Umbilical cord (tissue), 2 donors: Measurements from ENCODE around the gene NKX2-3. TPM values are rescaled to one million over a fixed set of nuclear protein-coding genes. Genes with fewer than 3 reads are reported as not detected.

ENCODE experiments used
- DNase-seq: peaks from one replicate; pipeline ENCODE4 v3.0.0-alpha.2; 2015; ENCODE audit warnings: low spot score
- total RNA-seq: library from RNA; depleted of rRNA; stranded (reverse); fragments of >200 nt; gene quantifications from one replicate; pipeline ENCODE4 v1.2.3, GENCODE V29; 2014; ENCODE audit warnings: low replicate concordance; ENCODE audit not compliant: insufficient read depth

NKX2-3 gene
- total RNA-seq, 1 donor from 2014 or later, result not detected

DNA sequence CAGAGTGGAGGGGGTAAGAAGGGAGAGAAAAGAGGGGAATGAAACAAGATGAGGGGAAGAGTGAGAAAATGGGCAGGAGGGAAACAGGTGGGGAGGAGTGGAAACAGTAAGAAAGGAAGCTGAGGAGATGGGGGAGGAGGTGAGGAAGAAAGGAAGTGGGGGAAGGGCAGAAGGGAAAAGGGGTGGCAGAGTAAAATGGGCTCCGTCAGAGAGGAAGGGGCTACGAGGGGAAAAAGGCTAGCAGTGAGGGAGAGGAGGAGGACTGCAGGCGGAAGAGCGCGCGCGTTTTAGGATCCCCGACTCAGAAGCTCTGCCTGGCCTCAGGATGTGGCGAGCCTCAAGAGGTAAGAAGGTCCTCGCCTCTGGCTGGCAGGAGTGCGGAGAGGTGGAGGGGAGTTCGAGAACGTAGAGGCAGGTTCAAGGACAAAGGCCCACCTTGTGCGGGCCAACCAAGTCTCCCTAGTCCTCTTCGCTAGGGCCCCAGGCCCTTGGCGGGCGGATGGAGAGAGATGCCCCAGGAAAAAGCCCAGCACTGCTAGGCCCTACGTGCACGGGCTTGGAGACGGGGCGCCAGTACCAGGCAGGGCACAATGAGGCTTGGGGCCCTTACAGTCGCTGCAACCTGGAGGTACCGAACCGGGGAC, 5.8 kb upstream of the NKX2-3 start:
- DNase-seq, result no peak

DNA sequence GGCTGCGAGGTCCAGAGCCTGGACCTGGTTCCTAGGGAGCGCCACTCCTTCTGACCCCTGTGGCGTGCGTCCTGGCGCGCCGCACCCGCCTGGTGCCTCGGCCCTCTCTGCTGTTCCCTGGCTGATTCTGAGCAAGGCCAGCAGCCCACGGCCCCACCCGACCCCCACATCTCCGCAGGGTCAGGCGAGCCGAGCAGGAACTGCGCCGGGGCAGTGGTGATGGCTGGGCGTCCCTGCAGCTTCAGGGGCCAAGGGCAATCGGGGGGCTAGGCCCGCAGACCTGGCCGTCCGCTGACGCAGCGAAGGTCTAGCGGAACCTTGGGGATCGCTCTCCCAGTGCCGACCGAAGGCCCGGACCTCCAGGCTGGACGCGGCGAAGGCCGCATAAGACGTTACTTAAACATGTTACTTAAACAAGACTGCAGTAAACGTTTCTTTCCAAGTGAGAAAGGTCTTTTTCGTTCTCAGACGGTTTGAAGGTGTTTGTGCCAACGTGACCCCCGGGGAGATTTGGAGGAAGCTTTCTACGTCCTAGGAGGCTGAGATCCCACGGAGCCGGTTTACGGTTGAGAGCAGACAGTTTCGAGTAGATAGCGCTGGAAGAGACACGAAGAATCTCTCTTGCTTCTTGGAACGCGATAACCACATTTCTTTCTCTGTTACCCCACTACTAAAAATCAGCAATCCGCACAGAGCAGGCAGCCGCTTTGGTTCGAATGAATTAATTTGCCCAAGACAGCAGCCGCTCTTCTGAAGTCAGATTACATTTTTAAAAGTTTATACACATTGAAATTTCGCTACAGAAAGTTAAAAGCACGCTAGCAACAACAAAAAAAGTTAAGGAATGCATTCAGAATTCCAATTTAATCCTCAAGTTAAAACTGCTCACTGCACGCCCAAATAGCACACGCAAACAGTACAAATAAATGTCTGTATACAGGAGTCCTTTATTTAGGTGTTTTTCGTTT, 4.9 kb upstream of the NKX2-3 start:
- peak; percentile 46 for DNase-seq

- DNase-seq, result no peak
Measured at GRCh38 chr10:99528494-99529441, 4.0 kb upstream of the NKX2-3 start.

- no peak for DNase-seq
Measured at GRCh38 chr10:99529591-99530107, 3.1 kb upstream of the NKX2-3 start.

- no peak for DNase-seq
Measured at GRCh38 chr10:99530108-99531025, 2.4 kb upstream of the NKX2-3 start.

GRCh38 chr10:99531026-99531695, 1.6 kb upstream of the NKX2-3 start:
- no peak for DNase-seq

GRCh38 chr10:99531696-99532593, 797 bp upstream of the NKX2-3 start:
- no peak for DNase-seq

DNA sequence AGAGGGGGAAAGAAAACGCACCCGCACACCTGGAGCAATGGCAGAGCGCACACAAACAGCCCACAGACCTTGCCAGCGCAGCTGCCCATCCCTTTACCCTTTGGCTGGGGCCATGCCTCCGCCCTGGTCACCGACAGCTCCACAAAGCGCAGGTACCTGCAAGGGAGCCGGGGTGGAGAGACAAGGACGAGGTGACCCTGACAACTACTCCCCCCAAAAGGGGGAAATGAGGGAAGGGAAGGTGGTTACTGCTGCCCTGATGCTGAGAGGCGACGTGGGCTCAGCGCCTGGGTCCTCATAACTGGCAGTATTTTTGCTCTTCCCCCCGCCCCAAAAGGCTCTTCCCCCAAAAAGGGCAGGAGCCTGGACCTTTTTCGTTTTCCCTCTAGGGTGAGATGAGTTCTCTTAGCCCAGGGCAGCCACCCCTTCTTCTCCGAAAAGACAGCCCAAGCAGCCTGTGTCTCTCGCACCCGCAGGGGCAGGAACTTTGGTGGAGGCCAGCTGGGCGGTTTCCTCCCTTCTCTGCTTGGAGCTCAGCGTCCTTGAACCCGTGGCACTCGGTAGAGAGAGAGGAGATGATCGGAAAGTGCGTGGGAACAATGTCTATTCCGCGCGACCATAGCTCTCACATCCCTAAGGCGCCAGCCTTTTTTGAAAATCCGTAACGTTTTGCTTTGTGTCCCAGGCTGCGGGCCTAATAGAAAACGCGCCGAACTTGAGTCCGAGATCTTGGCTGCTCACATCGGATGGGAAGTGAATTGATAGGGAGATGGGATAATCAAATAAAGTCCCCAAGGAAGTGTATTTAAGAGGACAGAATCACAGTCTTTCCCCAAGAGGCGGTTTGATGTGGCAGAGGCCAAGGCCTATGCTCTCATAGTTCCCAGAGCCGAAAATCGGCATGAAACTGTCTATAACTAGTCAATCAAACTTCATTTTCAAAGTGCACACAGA, 1.0 kb downstream of the NKX2-3 start:
- no peak for DNase-seq

DNA sequence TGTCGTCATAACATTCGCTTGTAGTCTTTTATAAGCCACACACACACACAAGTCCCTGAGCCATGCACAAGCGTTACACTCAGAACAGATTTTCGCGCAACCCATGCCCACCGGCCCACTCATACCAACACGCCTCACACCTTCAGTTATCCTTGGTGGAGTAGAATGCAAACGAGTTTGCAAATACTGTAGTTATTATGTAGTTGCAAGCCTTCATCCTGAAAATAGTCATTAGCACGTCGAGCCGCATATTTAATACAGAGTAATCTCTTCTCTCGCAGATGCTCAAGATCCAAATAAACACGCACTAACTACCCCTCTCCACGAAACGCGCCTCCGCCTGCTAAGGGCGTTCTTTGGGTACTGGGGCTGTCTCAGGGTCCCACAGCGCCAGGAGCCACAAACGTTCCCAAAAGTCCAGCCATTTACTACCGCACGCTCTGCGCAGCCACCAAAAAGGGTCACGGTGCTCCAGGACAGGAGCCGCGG, 1.8 kb downstream of the NKX2-3 start:
- no peak for DNase-seq

- no peak for DNase-seq
Measured at GRCh38 chr10:99534939-99535763, 2.4 kb downstream of the NKX2-3 start.

GRCh38 chr10:99535764-99536337, 3.1 kb downstream of the NKX2-3 start:
- DNase-seq, result no peak

DNA sequence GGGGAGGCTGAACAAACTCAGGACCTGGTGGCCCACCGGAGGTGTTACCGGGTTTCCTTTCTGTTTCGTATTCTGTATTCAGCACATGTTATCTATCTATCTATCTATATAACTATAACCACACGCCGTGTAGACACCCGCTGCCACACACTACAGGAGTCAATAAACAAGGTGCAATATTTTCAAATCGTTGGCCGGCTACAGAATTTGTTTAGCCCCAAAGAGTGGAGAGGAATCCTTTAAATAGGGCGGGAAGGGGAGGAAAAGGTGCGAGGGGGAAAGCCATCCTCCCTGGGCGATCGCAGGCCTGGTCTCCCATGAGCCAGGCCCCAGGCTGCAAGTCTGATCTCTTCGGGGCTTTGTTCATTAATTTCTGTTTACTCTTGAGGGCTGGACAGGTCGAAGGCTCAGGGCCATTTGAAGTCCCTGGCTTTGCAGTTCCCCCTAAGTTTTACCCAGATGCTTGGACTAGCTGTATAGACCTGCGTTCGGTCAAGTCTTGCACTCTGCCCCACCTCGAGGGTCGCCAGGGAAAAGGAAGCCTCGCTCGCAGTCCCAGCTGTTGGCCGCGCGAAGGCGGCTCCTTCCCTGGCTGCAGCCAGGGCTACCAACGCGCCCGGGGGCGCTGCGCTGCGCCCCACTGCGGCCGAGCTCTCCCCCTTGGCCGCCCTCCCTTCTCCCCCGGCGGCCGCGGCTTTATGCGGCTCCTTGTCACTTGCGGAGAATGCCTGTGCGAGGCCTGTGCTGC, 3.8 kb downstream of the NKX2-3 start:
- DNase-seq, result no peak

GRCh38 chr10:99537086-99537988, 4.6 kb downstream of the NKX2-3 start:
- no peak for DNase-seq
